Endodermal cell (in vitro differentiated cells): ENCODE results near the gene MRM1. TPM values are rescaled to one million over a fixed set of nuclear protein-coding genes. Genes with fewer than 3 reads are reported as not detected.

Experiments
- DNase-seq: peaks from one replicate; pipeline ENCODE4 v3.0.0-alpha.2; 2017
- H3K27ac ChIP-seq: 2 replicates; pipeline ENCODE4 v1.5.1; 2013; ENCODE audit warnings: mild to moderate bottlenecking, low read depth, low read length, moderate library complexity
- H3K27me3 ChIP-seq: 2 replicates; pipeline ENCODE4 v1.6.1; 2013; ENCODE audit warnings: mild to moderate bottlenecking, low read length, moderate library complexity; ENCODE audit not compliant: insufficient read depth, control insufficient read depth, poor library complexity, severe bottlenecking
- H3K36me3 ChIP-seq: 2 replicates; pipeline ENCODE4 v1.7.0; 2013; ENCODE audit warnings: mild to moderate bottlenecking, low read length, moderate library complexity; ENCODE audit not compliant: control insufficient read depth, insufficient read depth
- H3K4me1 ChIP-seq: one replicate; pipeline ENCODE4 v1.7.0; 2013; ENCODE audit warnings: low read length; ENCODE audit not compliant: control insufficient read depth, insufficient read depth
- H3K4me3 ChIP-seq: 2 replicates; pipeline ENCODE4 v1.5.1; 2013; ENCODE audit warnings: mild to moderate bottlenecking, low read length, moderate library complexity
- H3K9ac ChIP-seq: 2 replicates; pipeline ENCODE4 v1.6.1; 2013; ENCODE audit warnings: mild to moderate bottlenecking, low read length, moderate library complexity; ENCODE audit not compliant: poor library complexity, severe bottlenecking; ENCODE audit errors: extremely low read depth
- H3K9me3 ChIP-seq: 2 replicates; pipeline ENCODE4 v1.6.1; 2013; ENCODE audit warnings: mild to moderate bottlenecking, low read length, moderate library complexity; ENCODE audit not compliant: control insufficient read depth
- H3K27ac Mint-ChIP-seq: 2 replicates; pipeline ENCODE4 v1.8.0; 2020; ENCODE audit warnings: mixed read lengths
- H3K27me3 Mint-ChIP-seq: 2 replicates; pipeline ENCODE4 v1.8.0; 2021; ENCODE audit warnings: mild to moderate bottlenecking, mixed read lengths; ENCODE audit not compliant: insufficient read depth
- H3K36me3 Mint-ChIP-seq: 2 replicates; pipeline ENCODE4 v1.8.0; 2020; ENCODE audit warnings: low read depth, mixed read lengths
- H3K4me1 Mint-ChIP-seq: 2 replicates; pipeline ENCODE4 v1.8.0; 2020; ENCODE audit warnings: mixed read lengths
- H3K4me3 Mint-ChIP-seq: 2 replicates; pipeline ENCODE4 v1.8.0; 2020; ENCODE audit warnings: mild to moderate bottlenecking, moderate library complexity, mixed read lengths
- H3K9me3 Mint-ChIP-seq: 2 replicates; pipeline ENCODE4 v1.8.0; 2020; ENCODE audit warnings: mild to moderate bottlenecking, mixed read lengths
- CTCF ChIP-seq: fragments of 200-600 bp; sonication (generic); conservative IDR thresholded peaks from 2 replicates; pipeline ENCODE4 v1.5.0; 2021; ENCODE audit warnings: antibody characterized with exemption, mild to moderate bottlenecking
- WGBS, 2 experiments: methylation state at CpG; one replicate each; pipeline versions ENCODE4 v1.1.5 to v1.1.7; 2013; ENCODE audit warnings: missing lambda C conversion rate in 2 of 2, mixed read lengths in 1 of 2; ENCODE audit not compliant: insufficient coverage in 1 of 2, insufficient read length in 1 of 2; 5-methylcytosine and 5-hydroxymethylcytosine counted together
- total RNA-seq, 2 donors: library from RNA; stranded (reverse); fragmentation: NEBNext Ultra II Directional in 1 of 2; extraction: Animal tissue kit (Norgen Biotek cat#: 25700) in 1 of 2; gene quantifications; 2 replicates in 1 of 2; 3 replicates in 1 of 2; pipeline ENCODE4 v1.2.1, GENCODE V29; 2021

MRM1 gene
- total RNA-seq, 2 donors from 2014 or later, result 10.7 to 11.4 TPM

GRCh38 chr17:36597866-36598777 is 3.3 kb upstream of the MRM1 start:
- H3K4me3 ChIP-seq, result no peak overlapping the region
- H3K36me3 ChIP-seq, result peaks cover 47% of the 10 kb centered on the region
- no peak overlapping the region for H3K27ac ChIP-seq
- H3K27me3 ChIP-seq, result no peaks in the 10 kb centered on the region
- Mint-ChIP-seq H3K4me1 (peaks cover 23% of the 10 kb centered on the region), H3K27ac (no peak overlapping the region), H3K4me3 (no peak overlapping the region), H3K9me3 (no peaks in the 10 kb centered on the region), H3K27me3 (no peaks in the 10 kb centered on the region), H3K36me3 (peaks cover 26% of the 10 kb centered on the region)
- H3K9me3 ChIP-seq, result no peaks in the 10 kb centered on the region
- no peak for TF ChIP-seq CTCF
- peaks cover 14% of the 10 kb centered on the region for H3K4me1 ChIP-seq
- DNase-seq, result no peak
- 81 to 92% methylated on average over 11 of the region's 11 CpGs for WGBS, 2 experiments
- no peak overlapping the region for H3K9ac ChIP-seq

DNA sequence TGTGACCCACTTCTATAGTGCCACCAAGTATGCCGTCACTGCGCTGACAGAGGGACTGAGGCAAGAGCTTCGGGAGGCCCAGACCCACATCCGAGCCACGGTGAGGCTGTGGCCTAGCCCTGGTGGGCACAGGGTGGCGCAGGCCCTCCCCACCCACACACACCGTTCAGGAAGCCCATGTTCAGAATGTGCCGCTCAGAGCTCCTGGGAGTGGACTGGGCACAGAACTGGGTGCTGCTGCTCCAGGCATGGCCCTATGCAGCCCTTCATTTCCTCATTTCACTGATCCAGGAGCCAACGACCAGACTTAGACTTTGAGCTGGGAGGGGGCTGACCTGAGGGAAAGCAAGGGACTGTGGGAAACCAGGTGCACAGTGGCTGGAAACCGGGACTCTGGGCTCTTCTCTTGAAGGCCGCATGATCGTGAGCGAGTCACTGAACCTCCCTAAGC is 2.4 kb upstream of the MRM1 start:
- Histone ChIP-seq H3K27ac (no peak overlapping the region), H3K4me1 (peaks cover 6% of the 10 kb centered on the region), H3K4me3 (no peak overlapping the region), H3K27me3 (no peaks in the 10 kb centered on the region), H3K9ac (no peak overlapping the region), H3K36me3 (peaks cover 44% of the 10 kb centered on the region), H3K9me3 (no peaks in the 10 kb centered on the region)
- Mint-ChIP-seq H3K9me3 (no peaks in the 10 kb centered on the region), H3K4me3 (no peak overlapping the region), H3K27ac (no peak overlapping the region), H3K27me3 (no peaks in the 10 kb centered on the region), H3K36me3 (peaks cover 26% of the 10 kb centered on the region), H3K4me1 (peaks cover 18% of the 10 kb centered on the region)
- no peak for DNase-seq
- WGBS, 2 experiments, result 94 to 95% methylated on average over 9 to 13 of the region's 13 CpGs
- TF ChIP-seq CTCF, result no peak

- DNase-seq, result peak; percentile 42
- Histone ChIP-seq H3K27me3 (no peaks in the 10 kb centered on the region), H3K9me3 (no peaks in the 10 kb centered on the region), H3K4me1 (peaks cover 6% of the 10 kb centered on the region), H3K4me3 (no peak overlapping the region), H3K27ac (no peak overlapping the region), H3K36me3 (peaks cover 40% of the 10 kb centered on the region), H3K9ac (no peak overlapping the region)
- TF ChIP-seq CTCF, result no peak
- WGBS, 2 experiments, result 91 to 95% methylated on average over 7 to 11 of the region's 11 CpGs
- Mint-ChIP-seq H3K4me1 (peaks cover 21% of the 10 kb centered on the region), H3K4me3 (no peak overlapping the region), H3K27me3 (no peaks in the 10 kb centered on the region), H3K9me3 (no peaks in the 10 kb centered on the region), H3K36me3 (peaks cover 25% of the 10 kb centered on the region), H3K27ac (no peak overlapping the region)
These were observed 1.7 kb upstream of the MRM1 start for GRCh38 chr17:36599546-36600250.
